ENCODE results near the gene MAPK8.

The MAPK8 gene

DNA sequence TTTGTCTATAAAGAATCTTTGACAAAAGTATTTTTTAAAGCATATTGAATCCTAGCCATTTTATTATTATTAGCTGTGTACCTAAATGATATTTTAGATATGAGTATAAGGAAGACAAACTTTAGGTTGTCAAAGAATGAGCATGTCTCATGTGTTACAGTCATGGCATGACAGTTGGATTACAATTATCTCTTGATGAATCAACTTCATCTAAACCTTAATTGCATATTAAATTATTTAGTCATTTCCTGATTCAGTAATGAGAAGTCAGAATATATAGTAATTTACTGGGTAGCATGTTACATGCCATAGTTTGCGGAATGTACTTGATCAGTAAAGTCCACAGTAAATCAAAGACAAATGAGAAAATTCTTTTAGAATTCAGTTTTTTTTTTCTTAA lies 59.2 kb downstream of the MAPK8 start:
- Mint-ChIP-seq H3K4me1 (peaks cover 12% of the 10 kb centered on the region), H3K4me3 (no peak overlapping the region), H3K36me3 (ENCODE audit: low read depth) (no peaks in the 10 kb centered on the region), H3K27me3 (no peaks in the 10 kb centered on the region), H3K9me3 (no peaks in the 10 kb centered on the region), H3K27ac (no peak overlapping the region)
- ATAC-seq (no peak), DNase-seq (no peak)

- no peak for ATAC-seq
- Mint-ChIP-seq H3K4me1 (peaks cover 11% of the 10 kb centered on the region), H3K27me3 (no peaks in the 10 kb centered on the region), H3K9me3 (no peaks in the 10 kb centered on the region), H3K27ac (no peak overlapping the region), H3K4me3 (no peak overlapping the region), H3K36me3 (ENCODE audit: low read depth) (no peaks in the 10 kb centered on the region)
- DNase-seq = no peak
Observed at GRCh38 chr10:48366261-48366660, 59.8 kb downstream of the MAPK8 start.

GRCh38 chr10:48369501-48369900 lies 63.0 kb downstream of the MAPK8 start:
- ATAC-seq = no peak
- peaks cover 5% of the 10 kb centered on the region for H3K36me3 Mint-ChIP-seq (ENCODE audit: low read depth)
- no peak overlapping the region for H3K27ac Mint-ChIP-seq
- no peak overlapping the region for H3K4me3 Mint-ChIP-seq
- H3K27me3 Mint-ChIP-seq = no peaks in the 10 kb centered on the region
- H3K9me3 Mint-ChIP-seq = peaks cover 13% of the 10 kb centered on the region
- peaks cover 6% of the 10 kb centered on the region for H3K4me1 Mint-ChIP-seq
- no peak for DNase-seq

DNA sequence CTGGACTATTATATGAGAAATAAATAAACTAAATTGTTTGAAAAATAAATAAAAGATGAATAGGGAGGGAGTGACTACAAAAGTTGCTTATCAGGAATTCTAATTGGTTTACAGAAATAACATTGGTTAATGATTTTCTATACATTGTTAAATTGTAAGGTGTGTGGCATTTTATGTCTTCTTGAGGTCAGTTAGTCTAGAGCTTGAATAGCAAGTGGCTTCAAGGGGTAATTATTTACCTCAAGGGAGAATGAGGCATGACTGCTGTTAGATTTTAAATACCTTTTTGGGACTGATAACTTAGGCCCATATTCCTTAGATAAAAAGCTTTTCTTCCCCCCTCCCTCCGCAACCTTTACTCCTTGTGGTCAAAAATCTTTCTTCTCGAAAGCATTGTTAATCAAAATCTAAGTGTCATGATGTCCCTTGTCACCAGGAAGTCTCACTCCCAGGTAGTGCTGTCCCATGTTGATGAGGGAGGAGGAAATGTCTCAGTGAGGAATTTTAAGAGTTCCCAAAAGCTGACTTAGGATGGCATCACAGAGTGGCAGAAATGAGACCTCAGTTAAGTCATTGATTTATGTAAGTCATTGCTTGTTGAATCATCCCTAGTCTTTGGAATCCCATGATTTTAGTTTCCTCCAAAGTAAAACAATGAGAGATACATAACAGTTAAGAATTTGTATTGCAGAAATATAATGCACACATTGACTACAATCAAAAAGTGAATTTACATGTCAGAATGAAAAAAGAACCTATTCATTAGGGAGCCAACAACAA lies 71.5 kb downstream of the MAPK8 start:
- DNase-seq (no peak), ATAC-seq (no peak)
- no peaks in the 10 kb centered on the region for H3K27me3 Mint-ChIP-seq
- H3K4me3 Mint-ChIP-seq = no peak overlapping the region
- no peak overlapping the region for H3K27ac Mint-ChIP-seq
- peaks cover 22% of the 10 kb centered on the region for H3K36me3 Mint-ChIP-seq (ENCODE audit: low read depth)
- no peaks in the 10 kb centered on the region for H3K4me1 Mint-ChIP-seq
- peaks cover 29% of the 10 kb centered on the region for H3K9me3 Mint-ChIP-seq

- Mint-ChIP-seq H3K4me1 (no peaks in the 10 kb centered on the region), H3K27ac (no peak overlapping the region), H3K9me3 (peaks cover 29% of the 10 kb centered on the region), H3K27me3 (no peaks in the 10 kb centered on the region), H3K4me3 (no peak overlapping the region), H3K36me3 (ENCODE audit: low read depth) (peaks cover 22% of the 10 kb centered on the region)
- no peak for ATAC-seq
- DNase-seq = no peak
Observed at GRCh38 chr10:48378675-48379074, 72.2 kb downstream of the MAPK8 start.

DNA sequence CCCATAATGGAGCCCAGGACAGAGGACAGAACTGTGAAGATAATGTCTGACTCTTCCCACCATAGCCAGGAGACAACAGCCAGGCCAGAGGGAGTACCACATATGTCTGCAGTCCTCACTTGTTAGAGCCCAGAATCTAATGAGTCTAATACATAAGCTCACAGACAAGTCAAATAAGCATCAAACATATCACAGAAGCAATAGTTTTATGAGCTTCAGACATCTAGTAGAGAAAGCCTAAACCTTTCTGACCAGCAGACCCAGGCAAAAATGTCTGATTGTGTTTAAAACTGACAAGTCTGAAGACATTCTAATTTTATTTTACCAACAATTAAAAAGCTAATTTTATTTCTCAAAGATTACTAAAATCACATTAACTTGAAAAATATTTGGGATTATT lies 75.5 kb downstream of the MAPK8 start:
- Mint-ChIP-seq H3K4me3 (no peak overlapping the region), H3K27ac (no peak overlapping the region), H3K4me1 (peaks cover 2% of the 10 kb centered on the region), H3K9me3 (peaks cover 11% of the 10 kb centered on the region), H3K36me3 (ENCODE audit: low read depth) (peaks cover 20% of the 10 kb centered on the region), H3K27me3 (no peaks in the 10 kb centered on the region)
- ATAC-seq (no peak), DNase-seq (no peak)

DNA sequence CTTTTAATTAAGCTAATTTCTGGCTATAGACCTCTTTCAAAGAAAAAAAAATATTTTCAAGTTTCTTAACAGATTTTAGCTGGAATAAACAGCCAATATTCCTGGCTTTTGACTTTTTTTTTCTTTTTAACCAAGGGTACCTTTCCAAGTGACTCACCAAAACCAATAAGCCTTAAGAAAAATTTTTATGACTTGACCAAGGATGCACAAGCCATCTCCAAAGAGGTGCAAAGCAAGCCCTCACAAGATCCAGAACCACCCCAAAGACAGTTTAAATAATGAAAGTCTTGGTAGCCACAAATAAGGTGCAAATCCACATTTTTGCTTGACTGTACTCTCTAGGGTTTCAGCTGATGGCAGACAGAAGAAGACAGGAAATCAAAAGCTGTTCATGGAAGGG lies 76.5 kb downstream of the MAPK8 start:
- Mint-ChIP-seq H3K4me3 (no peak overlapping the region), H3K27ac (no peak overlapping the region), H3K9me3 (peaks cover 10% of the 10 kb centered on the region), H3K27me3 (no peaks in the 10 kb centered on the region), H3K4me1 (peaks cover 7% of the 10 kb centered on the region), H3K36me3 (ENCODE audit: low read depth) (peaks cover 19% of the 10 kb centered on the region)
- DNase-seq (no peak), ATAC-seq (no peak)

DNA sequence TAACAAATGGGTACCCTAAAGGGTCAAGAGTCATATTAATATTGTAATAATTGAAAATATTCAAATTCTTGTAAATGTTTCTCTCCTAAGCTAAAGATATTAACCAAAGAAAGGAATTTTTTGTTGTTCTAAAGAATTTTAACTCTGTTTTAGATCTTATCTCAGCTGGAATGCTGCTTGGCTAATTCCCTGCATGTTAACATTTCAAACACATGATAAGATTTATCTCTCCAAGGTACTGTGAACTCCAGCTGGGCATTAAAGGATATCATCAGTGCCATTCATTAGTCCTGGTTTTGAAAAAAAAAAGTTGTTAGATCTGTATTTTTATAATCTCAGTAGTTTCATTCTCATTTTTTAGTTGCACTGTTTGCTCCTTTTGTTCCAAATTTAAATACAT lies 76.9 kb downstream of the MAPK8 start:
- H3K4me3 Mint-ChIP-seq = no peak overlapping the region
- H3K27ac Mint-ChIP-seq = no peak overlapping the region
- DNase-seq = no peak
- H3K4me1 Mint-ChIP-seq = peaks cover 9% of the 10 kb centered on the region
- H3K9me3 Mint-ChIP-seq = peaks cover 6% of the 10 kb centered on the region
- no peaks in the 10 kb centered on the region for H3K27me3 Mint-ChIP-seq
- H3K36me3 Mint-ChIP-seq (ENCODE audit: low read depth) = peaks cover 15% of the 10 kb centered on the region
- no peak for ATAC-seq

- Mint-ChIP-seq H3K4me1 (peaks cover 19% of the 10 kb centered on the region), H3K27me3 (no peaks in the 10 kb centered on the region), H3K36me3 (ENCODE audit: low read depth) (peaks cover 7% of the 10 kb centered on the region), H3K9me3 (peaks cover 1% of the 10 kb centered on the region), H3K4me3 (no peak overlapping the region), H3K27ac (no peak overlapping the region)
- DNase-seq (no peak), ATAC-seq (no peak)
Observed at GRCh38 chr10:48384699-48384982, 78.2 kb downstream of the MAPK8 start.

DNA sequence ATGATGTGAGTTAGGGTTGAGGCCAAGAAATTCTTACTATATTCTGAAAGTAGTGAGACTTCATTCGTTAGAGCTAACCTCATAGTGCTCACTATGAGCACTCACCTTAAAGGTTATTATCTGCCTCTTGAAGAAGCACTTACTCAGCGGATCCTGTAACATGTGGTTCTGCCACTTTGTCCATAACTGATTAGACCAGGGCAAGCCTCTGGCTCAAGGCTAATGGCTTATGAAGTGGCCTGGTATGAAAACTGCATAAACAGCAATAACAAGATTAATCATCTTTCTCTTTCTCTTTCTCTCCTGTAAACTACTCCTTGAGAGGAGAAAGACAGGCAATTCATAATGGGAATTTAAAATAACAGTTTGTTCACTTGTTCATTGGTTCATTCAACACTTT lies 82.8 kb downstream of the MAPK8 start:
- DNase-seq = no peak
- peaks cover 2% of the 10 kb centered on the region for H3K36me3 Mint-ChIP-seq (ENCODE audit: low read depth)
- peaks cover 55% of the 10 kb centered on the region for H3K4me1 Mint-ChIP-seq
- H3K9me3 Mint-ChIP-seq = no peaks in the 10 kb centered on the region
- ATAC-seq = peak; percentile 47
- H3K27me3 Mint-ChIP-seq = no peaks in the 10 kb centered on the region
- no peak overlapping the region for H3K27ac Mint-ChIP-seq
- no peak overlapping the region for H3K4me3 Mint-ChIP-seq

DNA sequence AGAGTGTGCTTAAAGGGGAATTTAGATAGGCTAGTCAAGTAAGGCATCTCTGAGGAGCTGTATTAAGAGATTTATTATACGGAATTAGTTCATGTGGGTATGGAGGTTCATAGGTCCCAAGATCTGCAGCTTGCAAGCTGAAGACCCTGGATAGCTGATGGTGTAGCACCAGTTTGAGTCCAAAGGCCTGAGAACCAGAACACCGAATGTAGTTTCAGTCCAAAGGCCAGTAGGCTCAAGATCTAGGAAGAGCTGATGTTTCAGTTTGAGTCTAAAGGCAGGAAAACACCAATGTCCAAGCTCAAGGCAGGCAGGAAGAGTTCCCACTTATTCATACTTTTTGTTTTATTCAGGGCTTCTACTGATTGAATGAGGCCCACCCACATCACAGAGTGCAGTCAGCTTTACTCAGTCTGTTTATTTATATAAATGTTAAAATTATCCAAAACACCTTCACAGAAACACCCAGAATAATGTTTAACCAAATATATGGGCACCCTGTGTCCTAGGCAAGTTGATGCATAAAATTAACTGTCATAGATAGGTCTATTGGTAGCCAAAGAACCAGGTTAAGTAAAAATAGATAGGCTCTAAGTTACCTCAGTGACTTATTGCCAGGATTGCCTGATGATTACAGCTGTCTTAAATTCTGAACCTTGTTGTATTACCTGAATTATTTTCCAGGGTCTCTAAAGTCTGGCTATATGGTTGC lies 83.5 kb downstream of the MAPK8 start:
- Mint-ChIP-seq H3K4me1 (peaks cover 55% of the 10 kb centered on the region), H3K9me3 (no peaks in the 10 kb centered on the region), H3K4me3 (no peak overlapping the region), H3K27me3 (no peaks in the 10 kb centered on the region), H3K36me3 (ENCODE audit: low read depth) (peaks cover 2% of the 10 kb centered on the region), H3K27ac (no peak overlapping the region)
- no peak for DNase-seq
- no peak for ATAC-seq

DNA sequence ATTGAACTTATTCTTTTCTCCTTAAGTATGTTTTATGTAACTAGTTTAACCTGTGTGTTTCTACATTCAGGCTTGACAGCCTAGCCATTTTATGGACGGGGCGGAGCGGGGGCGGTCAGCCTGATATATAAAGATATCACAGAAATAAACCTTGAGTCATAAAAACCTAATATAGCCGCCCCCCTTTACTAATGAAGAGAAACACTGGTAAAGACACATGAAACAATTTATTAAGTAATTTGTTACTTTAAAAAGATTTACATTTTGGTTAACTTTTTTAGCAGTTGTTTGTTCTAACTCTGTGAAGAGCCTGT lies 84.0 kb downstream of the MAPK8 start:
- H3K27ac Mint-ChIP-seq = no peak overlapping the region
- H3K27me3 Mint-ChIP-seq = no peaks in the 10 kb centered on the region
- peaks cover 55% of the 10 kb centered on the region for H3K4me1 Mint-ChIP-seq
- no peaks in the 10 kb centered on the region for H3K9me3 Mint-ChIP-seq
- no peak overlapping the region for H3K4me3 Mint-ChIP-seq
- H3K36me3 Mint-ChIP-seq (ENCODE audit: low read depth) = peaks cover 2% of the 10 kb centered on the region
- ATAC-seq (no peak), DNase-seq (no peak)

DNA sequence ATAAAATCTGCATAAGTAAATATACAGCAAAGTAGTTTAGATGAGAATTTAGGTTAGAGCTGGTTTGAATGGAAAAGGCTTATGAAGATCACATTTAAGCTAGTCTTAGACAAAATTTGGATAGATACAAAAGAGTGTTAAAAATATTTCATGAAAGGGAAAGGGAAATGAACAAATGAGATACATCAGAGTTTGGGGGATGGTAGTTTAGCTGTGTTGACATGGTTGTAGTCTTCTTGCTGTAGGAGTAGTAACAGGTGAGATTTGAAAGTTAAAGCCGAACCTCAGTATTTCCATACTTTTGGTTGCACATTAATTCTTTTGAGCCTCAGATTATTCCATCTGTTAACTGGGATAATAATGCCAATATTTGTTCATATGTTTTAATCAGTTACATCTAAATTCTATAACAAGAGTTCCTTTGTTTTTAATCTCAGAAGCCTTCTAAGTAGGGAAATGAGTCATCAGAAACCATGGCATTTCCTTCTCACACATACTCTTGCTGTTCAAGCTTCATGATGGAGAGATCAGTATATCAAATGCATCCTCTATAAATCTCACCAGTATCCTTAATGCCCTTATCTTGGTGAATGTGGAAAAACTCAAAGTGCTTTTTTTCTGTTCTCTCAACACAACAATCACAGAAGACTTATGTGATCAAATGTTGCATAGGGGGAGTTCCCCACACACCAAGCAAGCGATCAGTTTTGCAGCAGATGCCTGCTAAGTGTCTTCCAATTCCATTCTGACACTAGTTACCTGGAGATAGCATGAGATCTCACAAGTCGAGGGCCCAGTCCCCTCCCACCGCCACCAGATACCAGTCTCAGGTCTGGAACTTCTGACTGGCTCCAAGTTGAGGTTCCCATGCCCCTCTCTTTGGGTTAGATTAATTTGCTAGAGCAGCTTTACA lies 84.7 kb downstream of the MAPK8 start:
- no peak for DNase-seq
- H3K36me3 Mint-ChIP-seq (ENCODE audit: low read depth) = peaks cover 2% of the 10 kb centered on the region
- peak overlapping the region; percentile 21 for H3K27ac Mint-ChIP-seq
- no peak overlapping the region for H3K4me3 Mint-ChIP-seq
- ATAC-seq = peak; percentile 55
- no peaks in the 10 kb centered on the region for H3K27me3 Mint-ChIP-seq
- H3K4me1 Mint-ChIP-seq = peaks cover 57% of the 10 kb centered on the region
- H3K9me3 Mint-ChIP-seq = no peaks in the 10 kb centered on the region

- Mint-ChIP-seq H3K27ac (no peak overlapping the region), H3K9me3 (no peaks in the 10 kb centered on the region), H3K4me1 (peaks cover 57% of the 10 kb centered on the region), H3K27me3 (no peaks in the 10 kb centered on the region), H3K4me3 (no peak overlapping the region), H3K36me3 (ENCODE audit: low read depth) (peaks cover 2% of the 10 kb centered on the region)
- no peak for DNase-seq
- no peak for ATAC-seq
Observed at GRCh38 chr10:48391994-48392393, 85.5 kb downstream of the MAPK8 start.

DNA sequence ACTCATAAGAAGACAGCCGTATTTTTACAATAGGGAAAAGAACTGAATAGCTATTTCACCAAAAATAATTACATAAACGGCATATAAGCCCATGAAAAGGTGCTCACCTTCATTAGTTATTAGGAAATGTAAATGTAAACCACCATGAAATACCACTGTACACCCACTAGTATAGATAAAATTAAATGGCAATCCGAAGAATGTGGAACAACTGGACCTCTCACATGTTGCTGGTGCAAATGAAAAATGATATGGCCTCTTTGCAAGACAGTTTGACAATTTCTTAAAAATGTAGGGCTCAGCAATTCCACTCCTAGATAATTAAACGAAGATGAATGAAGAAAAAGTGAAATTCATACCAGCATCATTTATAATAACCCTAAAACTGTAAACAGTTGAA lies 91.8 kb downstream of the MAPK8 start:
- DNase-seq = no peak
- Mint-ChIP-seq H3K36me3 (ENCODE audit: low read depth) (no peaks in the 10 kb centered on the region), H3K9me3 (no peaks in the 10 kb centered on the region), H3K27ac (no peak overlapping the region), H3K27me3 (no peaks in the 10 kb centered on the region), H3K4me1 (peaks cover 21% of the 10 kb centered on the region), H3K4me3 (no peak overlapping the region)
- ATAC-seq = no peak
